K562 (cell line): ENCODE results near the gene DDX55. TPM values are rescaled to one million over a fixed set of nuclear protein-coding genes. Genes with fewer than 3 reads are reported as not detected.
A peak's percentile ranks its signal among the peaks of the same experiment; 100 is the strongest.

Experiments used
- ATAC-seq: fragments of 200-7000 bp; cut with Tn5 transposase; 3 replicates; pipeline ENCODE4 v1.9.1; 2020; ENCODE audit warnings: moderate library complexity
- BruUV-seq: library from RNA; stranded (reverse); fragments of 400-500 nt; replicated peaks from 2 replicates; lab custom pipeline; 2021; lab: Mats Ljungman, UMichigan
- CTCF ChIA-PET: fragments of 300-600 bp; formaldehyde crosslinking; extraction: SDS; loops from one replicate; lab custom pipeline; 2021; ENCODE audit warnings: low intra/inter-chr PET ratio; lab: Yijun Ruan, JAX
- POLR2A ChIA-PET: fragments of 300-600, 350-650 bp; sonication (Branson Sonifier 250); formaldehyde crosslinking; extraction: SDS; loops from one replicate; lab custom pipeline; 2021; ENCODE audit warnings: antibody characterized with exemption, inconsistent platforms; lab: Yijun Ruan, JAX
- DNase-seq, 4 experiments: peaks; one replicate each; pipeline versions ENCODE4 v3.0.0 to v3.0.0-alpha.2; 2011 to 2018; ENCODE audit warnings: low spot score in 3 of 4, mixed read lengths in 3 of 4; ENCODE audit errors: extremely low read depth in 1 of 4
- FAIRE-seq: peaks from 2 replicates; lab custom pipeline; 2011; peaks lifted over from hg19 to GRCh38; lab: Jason Lieb, UNC
- H2AFZ ChIP-seq: 2 replicates; pipeline ENCODE4 v1.6.0; 2011; ENCODE audit warnings: low read depth, low read length, control low read depth, inconsistent platforms
- H3K27ac ChIP-seq: fragments of 200-600 bp; 3 replicates; pipeline ENCODE4 v1.8.0; 2011; ENCODE audit warnings: low read depth, mild to moderate bottlenecking, control low read depth, inconsistent platforms, low read length, moderate library complexity, mixed read lengths; ENCODE audit errors: extremely low read depth
- H3K27me3 ChIP-seq, 2 experiments: fragments of 300-600 bp in 1 of 2; 2 replicates in 1 of 2; 3 replicates in 1 of 2; pipeline versions ENCODE4 v1.6.0 to v1.8.0; 2011; ENCODE audit warnings: inconsistent platforms in 2 of 2, low read length in 2 of 2, mild to moderate bottlenecking in 1 of 2, mixed read lengths in 1 of 2, moderate library complexity in 1 of 2; ENCODE audit not compliant: control insufficient read depth in 2 of 2, insufficient read depth in 2 of 2
- H3K36me3 ChIP-seq: fragments of 300-600 bp; 3 replicates; pipeline ENCODE4 v1.8.0; 2011; ENCODE audit warnings: mild to moderate bottlenecking, low read length, inconsistent platforms; ENCODE audit not compliant: control insufficient read depth, insufficient read depth
- H3K4me1 ChIP-seq, 2 experiments: fragments of 200-600 bp in 1 of 2; replicated peaks in 1 of 2; 2 replicates in 1 of 2; 3 replicates in 1 of 2; pipeline versions ENCODE4 v1.5.1 to v1.8.0; 2011; ENCODE audit warnings: inconsistent platforms in 2 of 2, low read length in 2 of 2, mild to moderate bottlenecking in 1 of 2, mixed read lengths in 1 of 2, moderate library complexity in 1 of 2; ENCODE audit not compliant: control insufficient read depth in 2 of 2, insufficient read depth in 2 of 2
- H3K4me2 ChIP-seq: 2 replicates; pipeline ENCODE4 v1.6.1; 2011; ENCODE audit warnings: low read length, control low read depth, inconsistent platforms, mixed read lengths; ENCODE audit not compliant: insufficient read depth
- H3K4me3 ChIP-seq: fragments of 200-600 bp; sonication (generic), shearing (Covaris generic); 2 replicates; pipeline ENCODE4 v1.5.1; 2016; ENCODE audit warnings: control low read depth, inconsistent platforms
- H3K79me2 ChIP-seq: fragments of 200-600 bp; 3 replicates; pipeline ENCODE4 v1.8.0; 2011; ENCODE audit warnings: low read length, inconsistent platforms; ENCODE audit not compliant: control insufficient read depth, insufficient read depth
- H3K9ac ChIP-seq, 2 experiments: 2 replicates each; pipeline versions ENCODE4 v1.6.0 to v1.6.1; 2011; ENCODE audit warnings: low read depth in 2 of 2, low read length in 2 of 2, control low read depth in 1 of 2, inconsistent platforms in 1 of 2, mild to moderate bottlenecking in 1 of 2, mixed read lengths in 1 of 2; ENCODE audit not compliant: insufficient read depth in 1 of 2
- H3K9me1 ChIP-seq: one replicate; pipeline ENCODE4 v1.6.0; 2011; ENCODE audit warnings: inconsistent platforms, mild to moderate bottlenecking, low read length, moderate library complexity; ENCODE audit not compliant: control insufficient read depth, insufficient read depth
- H3K9me3 ChIP-seq: replicated peaks from 2 replicates; pipeline ENCODE4 v1.5.1; 2011; ENCODE audit warnings: low read depth, low read length, inconsistent platforms; ENCODE audit not compliant: control insufficient read depth, insufficient read depth
- H4K20me1 ChIP-seq: replicated peaks from 2 replicates; pipeline ENCODE4 v1.6.1; 2011; ENCODE audit warnings: low read length, inconsistent platforms, mixed read lengths; ENCODE audit not compliant: control insufficient read depth, insufficient read depth
- FOXO4 ChIP-seq: fragments of 450-650 bp; formaldehyde crosslinking; IDR thresholded peaks from 2 replicates; pipeline ENCODE4 v1.4.0; 2020; ENCODE audit warnings: mild to moderate bottlenecking, moderate library complexity
- HDAC2 ChIP-seq: fragments of 450-650 bp; IDR thresholded peaks from 2 replicates; pipeline ENCODE4 v1.6.1; 2016; ENCODE audit warnings: mild to moderate bottlenecking
- HOMEZ ChIP-seq: fragments of 250-450 bp; sonication (Bioruptor Pico); IDR thresholded peaks from 2 replicates; pipeline ENCODE4 v1.4.0; 2020; ENCODE audit warnings: mild to moderate bottlenecking, moderate library complexity
- RBM25 ChIP-seq: fragments of 200-400 bp; formaldehyde crosslinking; IDR thresholded peaks from 2 replicates; pipeline ENCODE4 v1.6.1; 2018; ENCODE audit warnings: low read length, low read depth, moderate library complexity; ENCODE audit not compliant: severe bottlenecking
- ZNF584 ChIP-seq: fragments of 200-800 bp; sonication (Bioruptor generic); IDR thresholded peaks from 2 replicates; pipeline ENCODE4 v1.6.1; 2016; ENCODE audit warnings: low read depth, mild to moderate bottlenecking, missing genetic modification characterization, missing compliant biosample characterization
- in situ Hi-C: fragments of 300-500 bp; cut with MboI; formaldehyde crosslinking; loops from 4 replicates; pipeline ENCODE4 v1.15.0; 2018; ENCODE audit warnings: inconsistent platforms, mixed read lengths
- intact Hi-C: fragments of 100-400 bp; cut with micrococcal nuclease; formaldehyde crosslinking; loops from 2 replicates; pipeline ENCODE4 v1.14.2; 2022
- polyA plus RNA-seq, 8 experiments: library from polyadenylated mRNA; depleted of rRNA in 4 of 8; stranded (reverse) in 5 of 8; unstranded in 3 of 8; fragments of >200 nt; fragmentation: Nextera tagmentation in 2 of 8; fragmentation: Illumina TruSeq in 1 of 8; extraction: Ambion mirVana in 2 of 8; extraction: Trizol in 1 of 8; gene quantifications; 2 replicates each; pipeline versions ENCODE4 v1.2.1 to v1.2.3, GENCODE V29; 2011 to 2014; ENCODE audit warnings: inconsistent platforms in 1 of 8, missing spikeins in 1 of 8
- total RNA-seq, 7 experiments: library from RNA; depleted of rRNA in 6 of 7; stranded (reverse); fragments of >200 nt in 6 of 7; fragmentation: Illumina TruSeq in 2 of 7; extraction: Trizol in 2 of 7; gene quantifications; 2 replicates each; pipeline versions ENCODE4 v1.2.1 to v1.2.3, GENCODE V29; 2011 to 2021; ENCODE audit warnings: low replicate concordance in 1 of 7

DDX55 gene
- total and polyA plus RNA-seq, 9 of the 15 experiments (the other 6 are each of a cell fraction or from before 2014, with no cell fraction given), result 10.6 to 71.0 (median 60.9) TPM

- H3K27me3 ChIP-seq, result no peaks in the 10 kb centered on the region
- no peak overlapping the region for H3K9ac ChIP-seq
- ATAC-seq, result no peak
- no peak overlapping the region for H3K4me2 ChIP-seq
- no peaks in the 10 kb centered on the region; a peak in 1 of 5 replicates for H3K4me1 ChIP-seq
- no peak overlapping the region for H3K4me3 ChIP-seq
- no peak overlapping the region for H2AFZ ChIP-seq
- peaks cover 83% of the 10 kb centered on the region for H3K36me3 ChIP-seq
- in situ Hi-C loops, result no loop called here
- intact Hi-C loops, result no loop called here
- H3K27ac ChIP-seq, result no peak overlapping the region
- peaks cover 6% of the 10 kb centered on the region; the same call in 1 of the 2 replicates for H4K20me1 ChIP-seq
- FAIRE-seq, result no peak
- no peaks in the 10 kb centered on the region for H3K9me3 ChIP-seq
- CTCF ChIA-PET, result no interaction called here
- no peaks in the 10 kb centered on the region for H3K9me1 ChIP-seq
- no TSS peak for BruUV-seq
- DNase-seq, result no peak
- TF ChIP-seq RBM25 (peak; percentile 17), FOXO4 (CRISPR knock-in tag) (no peak), ZNF584 (CRISPR knock-in tag) (no peak), HDAC2 (no peak), HOMEZ (CRISPR knock-in tag) (no peak)
- TF ChIP-seq, all 486 proteins: peak for 1
- H3K79me2 ChIP-seq, result peaks cover 35% of the 10 kb centered on the region
- POLR2A ChIA-PET, result interaction anchor here (0.6 to 1.0 kb wide), 4 partner anchors 17 to 759 kb away, joined by 3 read pairs; no protein-coding TSS in a partner anchor
Observed at GRCh38 chr12:123595729-123596128, 6.2 kb upstream of the DDX55 start.
